ENCODE results near the gene FBLN1.

Gene FBLN1

GRCh38 chr22:45640941-45641621 lies 138.4 kb downstream of the FBLN1 start:
- DNase-seq = no peak

DNA sequence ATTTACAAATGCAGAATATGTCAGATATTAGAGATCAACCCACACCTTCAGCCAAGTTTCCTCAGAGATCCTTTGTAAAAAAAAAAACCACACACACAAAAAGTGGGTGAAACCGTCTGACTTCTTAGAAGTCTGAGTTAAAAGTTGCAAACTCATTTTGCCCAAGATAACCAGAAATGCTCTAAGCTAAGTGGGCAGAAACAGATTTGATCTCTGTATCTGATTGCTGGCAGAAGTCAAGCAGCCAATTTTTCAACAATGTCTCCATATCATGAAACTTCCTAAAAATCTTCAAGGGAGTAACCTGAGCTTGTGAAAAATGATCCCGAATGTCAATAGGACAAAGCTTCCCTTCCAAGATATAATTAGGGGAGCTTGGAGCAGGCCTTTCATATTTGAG lies 140.3 kb downstream of the FBLN1 start:
- DNase-seq = no peak

DNA sequence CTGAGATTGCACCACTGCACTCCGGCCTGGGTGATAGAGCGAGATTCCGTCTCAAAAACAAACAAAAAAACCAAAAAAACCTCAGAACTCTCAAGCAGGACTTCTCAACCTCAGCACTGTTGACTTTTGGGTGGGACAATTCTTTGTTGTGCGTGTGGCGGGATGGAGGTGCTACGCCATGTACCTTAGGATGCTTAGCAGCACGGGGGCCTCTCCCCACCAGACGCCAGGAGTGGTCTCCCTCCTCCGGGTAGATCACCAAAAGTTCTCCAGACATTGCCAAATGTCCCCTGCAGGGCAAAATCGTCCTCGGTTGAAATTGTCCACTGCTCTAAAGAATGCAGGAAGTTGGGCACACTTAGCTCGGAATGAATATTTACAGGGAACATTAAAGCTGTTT lies 142.0 kb downstream of the FBLN1 start:
- DNase-seq = no peak

DNA sequence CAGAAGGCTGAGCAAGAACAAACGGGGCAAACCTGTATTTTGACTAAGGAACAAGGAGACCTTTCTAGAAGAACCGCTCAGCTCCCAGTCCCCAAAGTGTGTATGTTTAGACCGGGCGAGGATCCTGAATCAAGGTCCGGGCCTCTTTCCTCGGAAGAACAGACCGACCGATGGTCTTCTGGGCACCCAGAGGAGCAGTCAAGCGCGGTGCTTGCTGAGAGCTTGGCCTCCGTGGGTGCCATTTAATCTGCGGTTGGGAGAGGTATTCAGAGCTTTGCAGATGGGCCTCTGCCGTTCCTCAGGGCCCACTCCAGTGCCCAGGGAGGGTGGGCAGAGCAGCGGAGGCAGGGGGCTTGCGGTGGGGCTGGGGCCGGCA lies 142.5 kb downstream of the FBLN1 start:
- no peak for DNase-seq

- DNase-seq = peak; percentile 59
These were observed 143.1 kb downstream of the FBLN1 start for GRCh38 chr22:45645526-45646414.

GRCh38 chr22:45647532-45648225 lies 145.0 kb downstream of the FBLN1 start:
- DNase-seq = no peak

DNA sequence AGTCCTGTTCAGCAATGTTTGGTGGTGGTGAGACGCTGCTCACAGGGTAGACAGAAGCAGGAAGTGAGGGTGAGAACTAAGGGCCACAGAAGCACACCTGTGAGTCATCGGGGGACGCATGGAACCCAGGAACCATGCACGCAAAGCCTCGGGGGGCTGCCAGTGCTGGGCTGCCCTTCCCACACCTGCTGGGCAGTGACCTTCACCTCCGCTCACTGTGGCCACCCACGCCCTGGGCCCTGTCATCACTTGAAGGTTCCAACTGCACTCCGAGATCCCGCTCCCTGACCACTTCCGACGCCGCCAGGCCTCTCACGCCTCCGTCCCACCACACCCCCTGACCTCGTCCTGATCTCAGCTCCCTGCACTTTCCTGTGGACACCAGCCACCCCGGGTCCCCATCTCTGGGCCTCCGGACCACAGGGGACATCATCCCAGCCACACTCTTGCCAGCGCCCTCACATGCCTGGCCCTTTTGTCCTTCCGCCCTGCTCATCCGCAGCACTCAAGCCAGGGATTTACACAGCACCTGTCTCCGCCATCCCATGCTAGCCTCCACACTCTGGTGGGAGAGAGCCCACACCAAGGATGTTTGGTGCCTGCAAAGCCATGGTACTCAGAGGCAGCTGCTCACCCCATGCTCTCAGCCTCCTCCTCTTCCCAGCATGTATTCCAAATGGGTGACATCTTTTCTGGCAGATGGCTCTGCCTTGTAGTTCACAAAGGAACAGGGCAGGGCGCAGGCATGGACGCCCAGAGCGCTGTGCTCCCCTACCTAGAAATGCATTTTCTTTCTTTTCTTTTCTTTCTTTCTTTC lies 145.8 kb downstream of the FBLN1 start:
- no peak for DNase-seq

- DNase-seq = no peak
These were observed 147.1 kb downstream of the FBLN1 start for GRCh38 chr22:45649809-45650208.

DNA sequence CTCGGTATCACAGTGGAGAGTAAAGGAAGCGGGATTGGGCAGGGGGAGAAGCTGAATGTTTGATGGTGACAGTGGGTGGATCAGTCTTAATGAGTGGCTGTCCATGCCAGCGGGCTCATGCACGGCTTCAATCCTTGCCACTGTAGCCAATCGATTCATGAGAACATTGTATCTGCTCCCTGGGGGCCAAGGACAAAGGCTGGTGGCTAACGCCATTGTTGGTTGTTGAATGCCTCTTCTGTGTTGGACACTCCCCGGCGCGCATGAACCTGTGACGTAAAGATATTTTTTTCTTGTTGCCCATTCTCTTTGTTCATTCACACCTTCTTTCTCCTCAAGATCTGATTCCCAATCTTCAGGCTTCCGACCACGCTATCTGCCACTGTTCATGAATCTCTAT lies 148.0 kb downstream of the FBLN1 start:
- DNase-seq = no peak
